ENCODE measurements around the gene MPEG1.

- no peak for TF ChIP-seq PPARA (CRISPR knock-in tag; IDR thresholded peaks at IDR 0.05; ENCODE audit: borderline replicate concordance)
- TF ChIP-seq CSRNP3 (CRISPR knock-in tag; IDR thresholded peaks at IDR 0.05): no peak
- TF ChIP-seq TOX (CRISPR knock-in tag; IDR thresholded peaks at IDR 0.05; ENCODE audit: borderline replicate concordance): no peak
- no peak for TF ChIP-seq GLIS3 (CRISPR knock-in tag; IDR thresholded peaks at IDR 0.05)
- no peak for TF ChIP-seq POU6F1 (CRISPR knock-in tag; IDR thresholded peaks at IDR 0.05; ENCODE audit: borderline replicate concordance, low read depth)
- TF ChIP-seq ZFP30 (CRISPR knock-in tag; IDR thresholded peaks at IDR 0.05): no peak
- TF ChIP-seq ZFP3 (CRISPR knock-in tag; IDR thresholded peaks at IDR 0.05): no peak
- TF ChIP-seq RARB (CRISPR knock-in tag; IDR thresholded peaks at IDR 0.05): no peak
- no peak for TF ChIP-seq ARNTL (CRISPR knock-in tag; IDR thresholded peaks at IDR 0.05; ENCODE audit: borderline replicate concordance, low read depth)
- no peak for TF ChIP-seq CSDC2 (CRISPR knock-in tag; IDR thresholded peaks at IDR 0.05)
- no peak for TF ChIP-seq PATZ1 (CRISPR knock-in tag; IDR thresholded peaks at IDR 0.05; ENCODE audit: borderline replicate concordance)
- TF ChIP-seq ISL1 (CRISPR knock-in tag; IDR thresholded peaks at IDR 0.05): no peak
These were observed 41.6 kb upstream of the MPEG1 start for GRCh38 chr11:59254286-59254685.

Measured in SK-N-SH treated with all-trans-retinoic acid at 6 μM for 48 hours (cell line).